Measurements from ENCODE around the gene HOXA5. TPM values are rescaled to one million over a fixed set of nuclear protein-coding genes. Genes with fewer than 3 reads are reported as not detected.

HOXA5 gene
- total and polyA plus RNA-seq, 2 of the 8 experiments (the other 6 are each of a cell fraction or from before 2014, with no cell fraction given), result not detected

- Histone ChIP-seq H3K27me3 (replicated peaks in 1 of 4; ENCODE audit: control insufficient read depth in 3 of 4, extremely low read depth in 1 of 4, insufficient read depth in 3 of 4, low read length in 3 of 4) (peaks cover 98 to 100% (median 100%) of the 10 kb centered on the region in 4 experiments), H3K36me3 (ENCODE audit: control insufficient read depth in 2 of 4, insufficient read depth in 4 of 4, low read length in 3 of 4) (peaks cover 0 to 16% (median 0%) of the 10 kb centered on the region in 4 experiments; a peak in 2 of 8 replicates), H3K9me3 (ENCODE audit: insufficient read depth in 2 of 2, low read depth in 1 of 2, low read length in 1 of 2) (peaks cover 0 to 4% of the 10 kb centered on the region in 2 experiments; a peak in 1 of 4 replicates), H2BK120ac (replicated peaks; ENCODE audit: low read depth, low read length) (no peak overlapping the region), H2AFZ (ENCODE audit: low read length) (no peak overlapping the region), H2BK12ac (ENCODE audit: low read depth, low read length) (no peak overlapping the region), H3K4me2 (ENCODE audit: insufficient read depth in 1 of 2, low read depth in 2 of 2, low read length in 2 of 2) (no peak overlapping the region), H3K4me3 (ENCODE audit: extremely low read depth in 1 of 4, insufficient read depth in 2 of 4, low read depth in 3 of 4, low read length in 4 of 4) (no peak overlapping the region), H3K23me2 (ENCODE audit: low read depth, low read length) (peaks cover 4% of the 10 kb centered on the region; the same call in 1 of the 2 replicates), H3K27ac (ENCODE audit: low read depth, low read length) (no peak overlapping the region), H3K56ac (replicated peaks; ENCODE audit: insufficient read length, low read depth, low read length) (no peak overlapping the region), H2BK20ac (ENCODE audit: low read length) (no peak overlapping the region), H2AK5ac (ENCODE audit: low read depth, low read length) (no peak overlapping the region), H3K14ac (ENCODE audit: insufficient read length) (no peak overlapping the region), H2BK15ac (ENCODE audit: low read length) (no peak overlapping the region), H3K4ac (replicated peaks; ENCODE audit: insufficient read length, low read depth, low read length) (no peak overlapping the region), H3K79me2 (ENCODE audit: control insufficient read depth in 1 of 2, insufficient read depth in 2 of 2, low read length in 2 of 2) (no peaks in the 10 kb centered on the region), H3K18ac (ENCODE audit: extremely low read depth, low read length) (no peak overlapping the region), H2BK5ac (ENCODE audit: low read depth, low read length) (no peak overlapping the region), H3K4me1 (replicated peaks in 1 of 4; ENCODE audit: control insufficient read depth in 3 of 4, insufficient read depth in 4 of 4, low read length in 3 of 4) (peaks cover 0 to 5% (median 2%) of the 10 kb centered on the region in 4 experiments; a peak in 4 of 7 replicates), H3K9ac (replicated peaks in 1 of 4; ENCODE audit: extremely low read depth in 1 of 4, low read depth in 3 of 4, low read length in 3 of 4) (no peak overlapping the region), H4K5ac (ENCODE audit: insufficient read length, low read depth, low read length) (no peak overlapping the region), H3K23ac (ENCODE audit: insufficient read length) (no peak overlapping the region), H4K20me1 (replicated peaks in 1 of 2; ENCODE audit: control insufficient read depth in 1 of 2, insufficient read depth in 2 of 2, low read length in 2 of 2) (peaks cover 16 to 34% of the 10 kb centered on the region in 2 experiments), H4K91ac (replicated peaks; ENCODE audit: insufficient read length, low read length) (no peak overlapping the region), H3K79me1 (ENCODE audit: low read depth, low read length) (no peaks in the 10 kb centered on the region), H4K8ac (ENCODE audit: extremely low read depth, insufficient read depth, low read length) (no peak overlapping the region)
- FAIRE-seq (no peak), DNase-seq (ENCODE audit: low read depth in 1 of 2, low spot score in 2 of 2) (peak in 1 of 2 experiments; percentile 52)
- POLR2A ChIA-PET (ENCODE audit: partially characterized antibody), result no interaction called here
- CTCF ChIA-PET (ENCODE audit: partially characterized antibody), result interaction anchor here (0.9 to 2.3 kb wide), 8 partner anchors 9 to 32 kb away, joined by 3 to 10 read pairs (median 4); partner anchors contain the start of gene HOXA5
- 22% methylated on average over 28 of the region's 28 CpGs; no CpG with 5 or more reads in 1 of the 2 experiments for WGBS, 2 experiments (ENCODE audit: extremely low coverage in 1 of 2, insufficient coverage in 1 of 2, insufficient read length in 1 of 2, insufficient replicate concordance in 2 of 2, low coverage in 1 of 2, low lambda C conversion rate in 2 of 2, missing lambda C conversion rate in 1 of 2)
- TF ChIP-seq GABPA (IDR thresholded peaks at IDR 0.05; ENCODE audit: borderline replicate concordance, insufficient read depth, low read length) (no peak), POLR2AphosphoS5 (IDR thresholded peaks at IDR 0.05; ENCODE audit: low read depth, low read length) (no peak), CEBPB (IDR thresholded peaks at IDR 0.05; ENCODE audit: low read depth, low read length) (no peak), RNF2 (IDR thresholded peaks at IDR 0.05; ENCODE audit: borderline replicate concordance, low read depth, low read length, missing control alignments, poor library complexity, severe bottlenecking) (peak; percentile 94), EP300 (IDR thresholded peaks at IDR 0.05; ENCODE audit: borderline replicate concordance in 1 of 2, low read depth in 2 of 2, low read length in 2 of 2) (no peak), YY1 (IDR thresholded peaks at IDR 0.05; ENCODE audit: low read depth, low read length) (no peak), CBX5 (IDR thresholded peaks at IDR 0.05; ENCODE audit: low read depth, low read length) (no peak), E2F6 (IDR thresholded peaks at IDR 0.05) (no peak), KDM4A (IDR thresholded peaks at IDR 0.05; ENCODE audit: low read depth, low read length, severe bottlenecking) (no peak)
Observed at GRCh38 chr7:27128776-27129728, 14.4 kb downstream of the HOXA5 start.
